CD4-positive, alpha-beta T cell treated with Interferon alpha-2 for 1 hour (primary cell): ENCODE measurements around the gene KCNA1.

Experiments used
- DNase-seq, 2 donors: peaks; one replicate each; pipeline ENCODE4 v3.0.0-alpha.2; 2020 to 2022

KCNA1 gene

GRCh38 chr12:4911316-4911994 lies 1.8 kb downstream of the KCNA1 start:
- no peak for DNase-seq

- DNase-seq = no peak
These were observed 5.0 kb downstream of the KCNA1 start for GRCh38 chr12:4914720-4915119.

GRCh38 chr12:4915752-4916151 lies 6.0 kb downstream of the KCNA1 start:
- DNase-seq = no peak

GRCh38 chr12:4918950-4919660 lies 9.4 kb downstream of the KCNA1 start:
- no peak for DNase-seq

- DNase-seq = no peak
These were observed 22.9 kb downstream of the KCNA1 start for GRCh38 chr12:4932576-4932975.

- DNase-seq = no peak
These were observed 23.7 kb downstream of the KCNA1 start for GRCh38 chr12:4933411-4933810.

GRCh38 chr12:4934407-4935035 lies 24.8 kb downstream of the KCNA1 start:
- DNase-seq = no peak

GRCh38 chr12:4938900-4939299 lies 29.2 kb downstream of the KCNA1 start:
- no peak for DNase-seq

GRCh38 chr12:4939418-4940023 lies 29.8 kb downstream of the KCNA1 start:
- no peak for DNase-seq

GRCh38 chr12:4943067-4943937 lies 33.6 kb downstream of the KCNA1 start:
- no peak for DNase-seq

GRCh38 chr12:4943938-4944284 lies 34.2 kb downstream of the KCNA1 start:
- no peak for DNase-seq

GRCh38 chr12:4947253-4947652 lies 37.5 kb downstream of the KCNA1 start:
- DNase-seq = no peak

- no peak for DNase-seq
These were observed 41.4 kb downstream of the KCNA1 start for GRCh38 chr12:4951083-4951482.

GRCh38 chr12:4951601-4952000 lies 41.9 kb downstream of the KCNA1 start:
- DNase-seq = no peak

- no peak for DNase-seq
These were observed 45.1 kb downstream of the KCNA1 start for GRCh38 chr12:4954621-4955354.

GRCh38 chr12:4956054-4956453 lies 46.3 kb downstream of the KCNA1 start:
- DNase-seq = no peak

- DNase-seq = no peak
These were observed 47.3 kb downstream of the KCNA1 start for GRCh38 chr12:4956968-4957367.

GRCh38 chr12:4957761-4958160 lies 48.1 kb downstream of the KCNA1 start:
- no peak for DNase-seq

GRCh38 chr12:4958697-4959375 lies 49.1 kb downstream of the KCNA1 start:
- DNase-seq = no peak

- no peak for DNase-seq
These were observed 49.7 kb downstream of the KCNA1 start for GRCh38 chr12:4959381-4959780.

GRCh38 chr12:4960030-4960429 lies 50.3 kb downstream of the KCNA1 start:
- no peak for DNase-seq

- DNase-seq = no peak
These were observed 50.8 kb downstream of the KCNA1 start for GRCh38 chr12:4960547-4960946.
